GM10266 (cell line): ENCODE measurements around the gene RERE.

ENCODE experiments used
- DNase-seq: peaks from one replicate; pipeline ENCODE4 v3.0.0; 2012; ENCODE audit errors: extremely low spot score
- CTCF ChIP-seq: IDR thresholded peaks from 2 replicates; pipeline ENCODE4 v1.5.1; 2012; ENCODE audit warnings: mild to moderate bottlenecking, low read depth; ENCODE audit not compliant: control insufficient read depth, insufficient read depth; ENCODE audit errors: missing control alignments

Gene RERE

DNA sequence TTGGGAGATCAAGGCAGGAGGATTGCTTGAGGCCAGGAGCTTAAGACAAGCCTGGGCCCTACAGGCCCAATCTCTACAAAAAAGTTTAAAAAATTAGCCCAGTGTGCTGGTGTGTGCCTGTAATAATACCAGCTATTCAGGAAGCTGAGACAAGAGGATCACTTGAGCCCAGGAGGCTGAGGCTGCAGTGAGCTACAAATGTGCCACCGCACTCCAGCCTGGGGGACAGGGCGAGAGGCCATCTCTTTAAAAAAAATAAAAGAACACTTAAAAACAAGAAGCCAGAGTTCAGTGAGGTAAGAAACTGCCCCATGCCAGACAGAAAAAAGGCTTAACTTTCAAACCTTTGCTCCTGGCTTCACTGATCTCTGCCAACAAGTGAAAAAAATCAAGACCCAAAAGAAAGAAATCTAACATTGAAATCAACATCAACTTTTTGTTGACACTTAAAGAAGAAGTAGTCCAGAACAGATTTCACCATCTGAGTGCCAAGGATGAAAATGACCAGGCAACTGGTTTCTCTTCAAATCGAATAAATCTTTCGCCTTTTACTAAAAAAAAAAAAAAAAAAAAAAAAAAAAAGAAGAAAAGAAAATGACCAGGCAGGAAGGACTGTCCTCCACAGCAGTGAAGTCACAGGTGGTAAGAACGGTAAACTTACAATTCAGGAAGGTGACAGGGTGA lies 448.3 kb downstream of the RERE start:
- no peak for TF ChIP-seq CTCF
- no peak for DNase-seq

GRCh38 chr1:8367571-8368194 lies 449.8 kb downstream of the RERE start:
- no peak for TF ChIP-seq CTCF
- no peak for DNase-seq

GRCh38 chr1:8365661-8366362 lies 451.6 kb downstream of the RERE start:
- DNase-seq = no peak
- TF ChIP-seq CTCF = no peak

DNA sequence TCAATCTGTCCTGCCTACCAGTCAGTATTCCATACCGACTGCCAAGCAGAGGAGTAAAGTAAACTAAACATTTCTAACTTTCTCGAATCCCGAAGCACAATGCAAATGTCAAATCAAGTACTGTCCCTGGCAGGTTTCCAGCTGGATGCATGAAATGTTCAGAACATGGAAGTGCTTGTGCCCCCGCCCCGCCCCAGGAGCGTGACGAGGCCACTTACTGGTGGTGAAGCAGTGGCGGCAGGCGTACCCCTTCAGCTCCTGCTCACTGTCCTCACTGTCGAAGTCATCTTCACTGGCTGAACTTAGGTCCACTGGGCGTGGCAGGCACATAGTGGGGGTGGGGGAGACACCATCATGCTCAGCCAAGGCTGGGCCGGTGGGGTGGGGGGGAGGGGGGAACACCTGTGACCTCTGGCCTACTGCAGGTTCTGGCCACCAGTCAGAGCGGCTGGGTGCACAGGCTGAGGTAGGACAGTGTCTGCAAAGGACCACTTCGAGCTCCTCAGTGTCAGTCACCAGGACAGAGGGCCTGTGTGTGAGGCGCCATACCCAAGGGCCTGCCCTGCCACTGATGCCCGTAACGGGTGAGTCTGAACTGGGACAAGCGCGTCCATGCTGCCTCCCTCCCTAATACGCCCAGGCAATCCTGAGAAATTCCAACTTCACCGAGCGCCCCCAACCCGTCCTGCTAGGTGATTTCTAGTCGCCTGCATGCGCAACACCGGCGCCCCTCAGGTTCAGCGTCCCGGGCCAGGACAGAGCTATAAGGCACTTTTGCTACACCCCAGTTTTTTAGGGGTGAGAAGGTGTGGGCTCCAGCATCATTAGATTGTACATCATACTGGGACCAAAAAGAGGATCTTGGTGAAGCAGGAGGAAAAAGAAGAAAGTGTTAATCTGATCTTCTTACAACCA lies 452.7 kb downstream of the RERE start:
- DNase-seq = no peak
- no peak for TF ChIP-seq CTCF

DNA sequence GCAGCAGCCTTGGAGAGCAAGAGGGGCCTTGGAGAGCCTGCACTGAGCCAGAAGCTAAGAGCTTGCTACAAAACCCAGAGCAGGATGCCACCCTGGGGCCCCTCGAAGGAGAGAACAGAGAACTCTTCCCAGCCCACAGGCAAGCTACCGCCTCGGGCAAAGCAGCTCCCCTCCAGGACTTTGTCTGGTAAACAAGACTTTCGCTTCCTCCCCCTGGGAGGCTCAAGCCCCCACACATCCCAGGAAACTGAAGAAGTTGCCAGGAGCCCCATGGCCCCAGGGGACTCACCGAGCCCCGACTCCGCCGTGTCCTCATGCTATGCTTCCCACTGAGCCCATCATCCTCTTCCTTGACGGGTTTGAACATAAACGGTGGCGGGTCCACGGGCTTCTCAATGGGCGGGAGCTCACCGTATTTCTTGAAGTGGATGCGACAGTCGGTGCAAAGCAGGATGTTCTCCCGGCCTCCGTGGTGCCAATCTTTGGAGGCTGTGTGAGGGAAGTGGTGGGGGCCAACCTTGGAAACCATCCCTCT lies 453.6 kb downstream of the RERE start:
- no peak for DNase-seq
- no peak for TF ChIP-seq CTCF

DNA sequence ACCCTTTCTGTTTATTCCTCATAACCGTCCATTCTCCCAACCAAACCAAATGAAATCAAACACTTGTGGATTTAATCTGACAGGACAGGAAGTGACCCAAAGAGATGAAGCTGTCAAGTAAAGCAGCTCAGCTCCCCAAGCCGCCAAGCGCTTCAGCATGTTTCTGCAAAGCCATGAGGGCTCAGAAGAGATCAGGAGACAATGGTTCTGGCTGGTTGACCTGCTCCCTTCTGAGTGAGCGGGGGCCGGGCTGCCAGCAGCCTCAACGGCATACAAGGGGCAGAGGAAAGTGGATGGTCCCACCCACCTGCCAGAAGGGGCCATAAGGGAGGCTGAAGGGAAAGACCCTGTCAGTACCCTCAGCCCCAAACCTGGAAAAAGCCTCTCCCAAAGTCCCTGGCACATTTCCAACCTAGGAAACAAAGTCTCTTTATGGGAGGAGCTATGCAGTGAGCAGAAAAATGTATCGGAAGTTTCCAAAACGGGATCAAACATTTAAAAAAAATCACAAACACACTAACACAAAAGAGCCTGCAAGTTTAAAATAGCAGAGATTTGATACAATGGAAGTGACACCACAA lies 454.2 kb downstream of the RERE start:
- no peak for TF ChIP-seq CTCF
- no peak for DNase-seq
